Measurements from ENCODE around the gene CEMIP.

GRCh38 chr15:80989081-80989517, 209.9 kb downstream of the CEMIP start:
- TF ChIP-seq FOXM1 (IDR thresholded peaks at IDR 0.05; ENCODE audit: borderline replicate concordance) = no peak
- no peak for TF ChIP-seq SP1 (IDR thresholded peaks at IDR 0.05)
- TF ChIP-seq FOXA1 (IDR thresholded peaks at IDR 0.05) = no peak
- TF ChIP-seq TARDBP (IDR thresholded peaks at IDR 0.05) = no peak
- TF ChIP-seq, protein P1, sequence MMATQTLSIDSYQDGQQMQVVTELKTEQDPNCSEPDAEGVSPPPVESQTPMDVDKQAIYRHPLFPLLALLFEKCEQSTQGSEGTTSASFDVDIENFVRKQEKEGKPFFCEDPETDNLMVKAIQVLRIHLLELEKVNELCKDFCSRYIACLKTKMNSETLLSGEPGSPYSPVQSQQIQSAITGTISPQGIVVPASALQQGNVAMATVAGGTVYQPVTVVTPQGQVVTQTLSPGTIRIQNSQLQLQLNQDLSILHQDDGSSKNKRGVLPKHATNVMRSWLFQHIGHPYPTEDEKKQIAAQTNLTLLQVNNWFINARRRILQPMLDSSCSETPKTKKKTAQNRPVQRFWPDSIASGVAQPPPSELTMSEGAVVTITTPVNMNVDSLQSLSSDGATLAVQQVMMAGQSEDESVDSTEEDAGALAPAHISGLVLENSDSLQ (IDR thresholded peaks at IDR 0.05) = no peak
- no peak for TF ChIP-seq SUZ12 (IDR thresholded peaks at IDR 0.05)
- no peak for TF ChIP-seq NFRKB (IDR thresholded peaks at IDR 0.05)
- TF ChIP-seq ELF4 (IDR thresholded peaks at IDR 0.05) = no peak
- TF ChIP-seq ZNF384 (IDR thresholded peaks at IDR 0.05) = no peak
